Medulla oblongata (tissue), 1 donor: ENCODE measurements around the gene ABCC10.
"Not testable (repeated sequence)": the region's sequence is repeated elsewhere in the genome, so short reads cannot be mapped to it uniquely, and the experiment has no call there.

Experiments
- DNase-seq: peaks from one replicate; pipeline ENCODE4 v3.0.0-alpha.2; 2015; ENCODE audit errors: extremely low spot score

ABCC10 gene

DNA sequence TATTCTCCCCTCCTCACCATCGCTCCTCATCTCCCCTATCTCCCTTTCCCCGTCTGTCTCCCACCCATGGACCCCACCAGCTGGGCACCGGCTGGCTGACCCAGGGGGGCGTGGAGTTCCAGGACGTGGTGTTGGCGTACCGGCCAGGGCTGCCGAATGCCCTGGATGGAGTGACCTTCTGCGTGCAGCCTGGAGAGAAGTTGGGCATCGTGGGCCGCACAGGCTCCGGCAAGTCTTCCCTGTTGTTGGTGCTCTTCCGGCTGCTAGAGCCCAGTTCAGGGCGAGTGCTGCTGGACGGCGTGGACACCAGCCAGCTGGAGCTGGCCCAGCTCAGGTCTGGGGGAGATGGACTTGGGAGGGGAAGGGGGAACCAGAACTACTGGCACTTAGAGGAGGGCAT, 20.3 kb downstream of the ABCC10 start:
- no peak for DNase-seq

DNA sequence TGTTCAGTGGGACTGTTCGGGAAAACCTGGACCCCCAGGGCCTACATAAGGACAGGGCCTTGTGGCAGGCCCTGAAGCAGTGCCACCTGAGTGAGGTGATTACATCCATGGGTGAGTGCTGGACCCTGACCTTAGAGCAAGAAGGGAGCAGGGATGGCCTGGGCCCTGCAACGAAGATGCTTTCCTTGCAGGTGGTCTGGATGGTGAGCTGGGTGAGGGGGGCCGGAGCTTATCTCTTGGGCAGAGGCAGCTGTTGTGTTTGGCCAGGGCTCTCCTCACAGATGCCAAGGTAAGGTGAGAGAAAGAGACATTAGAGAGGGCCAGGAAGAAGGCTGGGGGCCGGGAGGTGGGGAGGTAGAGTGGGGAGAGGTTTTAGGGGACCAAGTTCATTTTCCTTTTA, 21.6 kb downstream of the ABCC10 start:
- DNase-seq: no peak

GRCh38 chr6:43450699-43451131, 23.4 kb downstream of the ABCC10 start:
- no peak for DNase-seq

GRCh38 chr6:43451348-43451747, 24.0 kb downstream of the ABCC10 start:
- DNase-seq: no peak

DNA sequence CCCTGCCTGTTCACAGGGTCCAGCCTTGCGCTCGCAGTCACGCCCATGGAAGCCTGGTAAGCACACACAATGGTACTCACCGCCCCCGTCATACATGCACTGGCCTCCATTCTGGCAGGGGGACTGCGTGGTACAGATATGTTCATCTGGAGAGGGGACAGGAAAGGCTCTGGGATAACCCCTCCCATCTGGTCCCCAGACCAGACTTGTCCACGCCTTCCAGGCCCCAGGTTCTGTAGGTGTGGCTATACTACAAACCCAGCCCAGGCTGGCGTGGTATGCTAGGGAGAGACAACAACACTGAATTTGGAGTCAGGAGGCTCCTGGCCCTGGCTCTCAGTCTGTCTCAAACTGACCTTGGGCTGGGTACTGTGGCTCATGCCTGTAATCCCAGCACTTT, 24.6 kb downstream of the ABCC10 start:
- no peak for DNase-seq

DNA sequence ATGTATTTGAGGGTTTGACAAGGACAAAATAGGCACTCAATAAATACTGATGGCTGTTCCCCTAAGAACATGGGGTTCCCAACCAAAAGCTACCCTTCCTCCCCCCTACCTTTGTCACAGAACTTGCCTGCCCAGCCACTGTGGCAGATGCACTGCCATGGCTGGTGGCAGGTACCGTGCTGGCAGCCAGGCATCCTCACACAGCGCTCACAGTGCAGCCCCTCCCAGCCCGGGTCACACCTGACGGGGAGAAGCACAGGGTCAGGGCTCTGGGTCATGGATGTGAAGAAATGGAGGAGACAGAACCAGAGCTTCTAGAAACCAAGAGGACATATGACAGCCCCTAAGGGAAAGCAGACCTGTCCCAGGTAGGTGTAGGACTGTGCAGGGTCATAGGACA, 25.6 kb downstream of the ABCC10 start:
- DNase-seq: no peak

GRCh38 chr6:43453831-43454230, 26.5 kb downstream of the ABCC10 start:
- no peak for DNase-seq

DNA sequence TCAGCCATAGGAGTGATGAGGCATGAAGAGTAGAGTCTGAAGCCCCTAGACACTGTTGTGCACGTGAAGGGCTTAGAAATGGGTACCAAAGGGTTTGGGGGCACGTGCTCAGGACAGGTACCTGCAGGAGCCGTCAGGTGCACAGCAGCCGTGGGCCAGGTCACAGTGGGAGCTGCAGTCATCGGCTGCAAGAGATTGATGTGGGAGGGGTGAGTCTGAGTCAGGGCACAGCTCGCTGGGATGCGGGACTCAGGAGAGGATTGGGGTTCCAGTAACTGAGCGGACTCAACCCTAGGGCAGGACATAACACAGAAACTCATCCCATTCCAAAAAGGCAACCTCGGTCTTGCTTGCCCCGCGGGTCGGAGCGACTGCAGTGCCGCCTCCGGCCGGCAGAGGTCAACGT, 27.0 kb downstream of the ABCC10 start:
- peak; percentile 86 for DNase-seq

- DNase-seq: no peak
These were observed 27.6 kb downstream of the ABCC10 start for GRCh38 chr6:43454696-43455530.

DNA sequence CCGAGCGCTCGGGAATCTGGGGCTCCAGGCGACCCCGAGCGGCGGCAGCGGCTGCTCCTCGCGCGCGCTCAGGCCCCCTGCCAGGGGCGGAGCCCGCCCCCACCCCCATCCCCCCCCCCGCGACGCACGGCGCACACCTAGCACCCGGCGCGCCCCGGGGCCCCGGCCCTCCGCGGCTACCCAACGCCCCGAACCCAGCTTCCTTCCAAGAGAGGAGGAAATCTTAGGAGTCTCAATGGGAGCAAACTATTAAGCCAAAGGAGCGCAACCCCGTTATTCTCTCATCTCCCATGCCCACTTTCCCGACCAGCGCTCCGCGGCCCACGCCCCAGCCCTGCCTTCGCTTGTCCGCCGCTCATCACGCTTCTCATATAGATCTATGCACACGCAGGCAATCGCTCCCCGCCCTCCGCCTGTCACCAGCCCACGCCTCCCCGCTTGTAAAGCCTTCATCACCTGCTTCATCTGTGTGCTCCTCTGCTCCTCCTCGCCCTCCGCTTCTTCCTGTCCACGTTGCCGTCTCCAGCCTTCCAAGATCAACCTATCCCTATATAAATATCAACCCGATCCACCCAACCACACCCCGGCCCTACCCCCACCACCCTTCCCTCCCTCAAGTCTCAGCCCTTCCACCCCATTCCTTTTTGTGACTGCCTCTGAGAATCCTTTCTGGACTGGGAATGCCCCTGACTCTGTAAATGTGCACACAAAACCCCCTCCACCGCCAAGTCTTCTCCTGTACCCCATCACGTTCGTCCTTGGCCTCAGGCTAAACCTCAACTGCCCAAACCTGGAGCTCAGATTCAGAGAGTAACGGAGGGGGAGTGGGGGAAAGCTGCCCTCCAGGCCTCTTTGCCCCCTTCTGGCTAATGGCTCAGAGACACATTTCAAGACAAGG, 28.4 kb downstream of the ABCC10 start, which contains the start of gene DLK2:
Gene DLK2 (minus strand): TSS at position 18 of the 898 bp plus-strand sequence. CDS start 723 bp downstream, outside the sequence.
- no peak for DNase-seq

DNA sequence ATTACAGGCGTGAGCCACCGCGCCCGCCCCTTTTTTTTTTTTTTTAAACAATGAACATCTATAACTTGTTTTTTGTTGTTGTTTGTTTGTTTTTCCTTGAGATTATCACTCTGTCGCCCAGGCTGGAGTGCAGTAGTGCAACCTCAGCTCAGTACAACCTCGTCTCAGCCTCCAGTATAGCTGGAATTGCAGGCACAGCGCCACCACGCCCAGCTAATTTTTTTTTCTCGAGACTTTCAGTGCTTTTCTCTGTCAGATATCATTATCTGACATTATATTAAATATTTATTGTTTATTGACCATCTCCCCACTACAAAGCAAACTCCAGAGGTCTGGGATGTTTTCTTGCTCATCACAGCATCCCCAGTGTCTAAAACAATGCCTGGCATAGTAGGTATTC, 30.3 kb downstream of the ABCC10 start:
- no peak for DNase-seq

DNA sequence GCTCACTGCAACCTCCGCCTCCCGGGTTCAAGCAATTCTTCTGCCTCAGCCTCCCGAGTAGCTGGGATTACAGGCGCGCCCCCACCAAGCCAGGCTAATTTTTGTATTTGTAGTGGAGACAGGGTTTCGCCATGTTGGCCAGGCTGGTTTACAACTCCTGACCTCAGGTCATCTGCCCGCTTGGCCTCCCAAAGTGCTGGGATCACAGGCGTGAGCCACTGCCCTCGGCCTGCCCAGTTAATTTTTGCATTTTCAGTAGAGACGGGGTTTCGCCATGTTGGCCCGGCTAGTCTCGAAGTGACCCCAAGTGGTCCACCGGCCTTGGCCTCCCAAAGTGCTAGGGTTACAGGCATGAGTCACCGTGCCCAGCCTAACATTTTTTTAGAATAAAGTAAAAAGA, 30.8 kb downstream of the ABCC10 start:
- DNase-seq: not testable (repeated sequence)

DNA sequence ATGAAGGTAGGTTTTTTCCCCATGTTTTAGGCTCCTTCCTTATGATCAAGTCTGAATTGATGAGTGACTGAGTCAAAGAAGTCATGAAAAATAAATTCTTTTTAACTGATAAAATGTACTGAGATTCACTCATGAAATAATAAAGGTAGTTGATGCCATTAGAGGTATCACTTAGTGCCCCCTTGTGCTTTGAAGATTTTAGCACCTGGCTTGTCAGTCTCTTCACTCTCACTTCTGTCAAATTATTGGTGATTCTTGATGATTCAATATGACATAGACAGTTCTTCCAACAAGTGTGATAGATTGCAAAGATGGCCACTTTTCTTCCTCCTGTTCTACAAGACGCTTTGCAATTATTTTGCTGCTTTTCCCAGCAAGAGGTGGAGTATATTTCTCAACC, 32.2 kb downstream of the ABCC10 start:
- DNase-seq: no peak

- no peak for DNase-seq
These were observed 32.7 kb downstream of the ABCC10 start for GRCh38 chr6:43460032-43460431.

- DNase-seq: no peak
These were observed 34.6 kb downstream of the ABCC10 start for GRCh38 chr6:43461936-43462335.

DNA sequence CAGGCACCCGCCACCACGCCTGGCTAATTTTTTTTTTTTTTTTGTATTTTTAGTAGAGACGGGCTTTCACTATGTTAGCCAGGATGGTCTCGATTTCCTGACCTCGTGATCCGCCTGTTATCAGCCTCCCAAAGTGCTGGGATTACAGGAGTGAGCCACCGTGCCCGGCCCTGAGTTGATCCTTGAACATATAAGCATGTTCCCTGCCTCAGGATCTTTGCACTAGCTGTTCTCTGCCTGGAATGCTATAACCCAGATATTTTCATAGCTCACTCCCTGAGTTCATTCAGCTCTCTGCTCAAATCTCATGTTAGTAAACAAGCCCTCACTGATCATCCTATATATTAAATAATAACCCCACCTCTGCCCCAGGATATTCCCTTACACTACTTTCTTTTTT, 37.0 kb downstream of the ABCC10 start:
- no peak for DNase-seq

GRCh38 chr6:43465948-43466347, 38.6 kb downstream of the ABCC10 start:
- DNase-seq: no peak

- DNase-seq: not testable (repeated sequence)
These were observed 39.9 kb downstream of the ABCC10 start for GRCh38 chr6:43467265-43467664.

- no peak for DNase-seq
These were observed 40.4 kb downstream of the ABCC10 start for GRCh38 chr6:43467752-43468151.

DNA sequence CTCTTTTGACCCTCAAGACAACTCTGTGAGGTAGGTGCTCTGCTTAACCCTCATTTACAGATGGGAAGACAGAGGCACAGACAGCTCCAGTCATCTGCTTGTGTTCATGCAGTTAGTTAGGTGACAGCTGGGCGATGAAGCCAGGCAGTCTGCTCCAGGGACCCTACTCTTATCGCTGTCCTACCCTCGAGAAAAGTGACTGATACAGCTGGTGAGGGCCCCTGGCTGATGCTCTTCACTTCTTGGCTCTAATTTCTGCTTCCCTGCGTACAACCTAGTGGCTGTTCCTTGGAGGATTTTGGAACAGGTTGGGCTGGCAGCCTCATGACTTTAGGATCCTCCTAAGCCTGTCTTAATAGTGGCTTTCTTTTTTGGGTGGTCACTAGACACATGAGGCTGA, 40.9 kb downstream of the ABCC10 start:
- no peak for DNase-seq

- DNase-seq: no peak
These were observed 41.7 kb downstream of the ABCC10 start for GRCh38 chr6:43468748-43469681.

DNA sequence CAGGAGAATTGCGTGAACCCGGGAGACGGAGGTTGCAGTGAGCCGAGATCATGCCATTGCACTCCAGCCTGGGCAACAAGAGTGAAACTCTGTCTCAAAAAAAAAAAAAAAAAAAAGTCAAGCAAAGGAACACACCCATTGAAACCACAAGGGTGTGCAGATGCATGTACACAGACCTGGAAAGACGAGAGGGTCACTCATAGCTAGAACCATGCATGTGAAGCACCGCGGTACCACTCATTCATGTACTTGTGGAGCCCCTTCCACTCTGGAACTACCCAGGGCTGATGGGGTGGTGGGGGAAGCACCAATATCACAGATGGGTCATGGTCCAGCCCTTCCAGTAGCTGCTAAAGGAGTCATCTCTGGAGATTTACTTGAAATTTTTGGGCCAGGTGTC, 42.6 kb downstream of the ABCC10 start:
- DNase-seq: no peak
